SK-N-SH (cell line): ENCODE measurements around the gene RETSAT. TPM values are rescaled to one million over a fixed set of nuclear protein-coding genes. Genes with fewer than 3 reads are reported as not detected.

Source experiments
- CTCF ChIA-PET: fragments of 300-600, 350-600 bp; formaldehyde crosslinking; extraction: SDS; loops from one replicate; lab custom pipeline; 2021; lab: Yijun Ruan, JAX
- POLR2A ChIA-PET: fragments of 350-600 bp; sonication (Branson Sonifier 250); formaldehyde crosslinking; extraction: SDS; loops from one replicate; lab custom pipeline; 2020; ENCODE audit warnings: antibody characterized with exemption, inconsistent platforms; lab: Yijun Ruan, JAX
- DNase-seq: peaks from one replicate; pipeline ENCODE4 v3.0.0; 2012
- H2AFZ ChIP-seq: fragments of 200-600 bp; sonication (generic); 2 replicates; pipeline ENCODE4 v1.8.1; 2016; ENCODE audit warnings: antibody characterized with exemption, mild to moderate bottlenecking, low read depth
- H3F3A ChIP-seq: fragments of 200-600 bp; sonication (generic); replicated peaks from 2 replicates; pipeline ENCODE3; 2016; ENCODE audit warnings: antibody characterized with exemption, mild to moderate bottlenecking; ENCODE audit not compliant: insufficient read depth
- H3K27ac ChIP-seq, 2 experiments: fragments of 200-500 bp in 1 of 2; fragments of 200-600 bp in 1 of 2; sonication (Bioruptor generic) in 1 of 2; sonication (generic), shearing (Covaris generic) in 1 of 2; 2 replicates each; pipeline versions ENCODE4 v1.5.1 to v1.6.1; 2014 to 2016; ENCODE audit warnings: low read depth in 2 of 2, inconsistent platforms in 1 of 2, low read length in 1 of 2, mild to moderate bottlenecking in 1 of 2, mixed read lengths in 1 of 2
- H3K27me3 ChIP-seq: fragments of 200-600 bp; sonication (generic), shearing (Covaris generic); 2 replicates; pipeline ENCODE4 v1.6.1; 2016; ENCODE audit warnings: mixed run types; ENCODE audit not compliant: insufficient read depth
- H3K36me3 ChIP-seq, 2 experiments: fragments of 200-500 bp in 1 of 2; fragments of 200-600 bp in 1 of 2; sonication (Bioruptor generic) in 1 of 2; sonication (generic) in 1 of 2; replicated peaks in 1 of 2; 2 replicates each; pipeline versions ENCODE3 to v1.5.1; 2014 to 2016; ENCODE audit warnings: low read length in 1 of 2, mild to moderate bottlenecking in 1 of 2; ENCODE audit not compliant: insufficient read depth in 2 of 2, control insufficient read depth in 1 of 2
- H3K4me1 ChIP-seq, 2 experiments: fragments of 200-500 bp in 1 of 2; fragments of 200-600 bp in 1 of 2; sonication (Bioruptor generic) in 1 of 2; sonication (generic), shearing (Covaris generic) in 1 of 2; 2 replicates each; pipeline versions ENCODE4 v1.5.1 to v1.6.1; 2014 to 2016; ENCODE audit warnings: low read depth in 1 of 2, low read length in 1 of 2, mixed run types in 1 of 2; ENCODE audit not compliant: insufficient read depth in 2 of 2, control insufficient read depth in 1 of 2
- H3K4me2 ChIP-seq: fragments of 200-600 bp; sonication (generic), shearing (Covaris generic); 2 replicates; pipeline ENCODE4 v1.6.1; 2017; ENCODE audit warnings: mixed run types
- H3K4me3 ChIP-seq, 2 experiments: fragments of 200-500 bp in 1 of 2; fragments of 200-600 bp in 1 of 2; sonication (Bioruptor generic) in 1 of 2; sonication (generic), shearing (Covaris generic) in 1 of 2; 2 replicates each; pipeline versions ENCODE4 v1.5.1 to v1.8.1; 2014 to 2016; ENCODE audit warnings: low read depth in 2 of 2, inconsistent platforms in 1 of 2, low read length in 1 of 2, mild to moderate bottlenecking in 1 of 2, mixed read lengths in 1 of 2, moderate library complexity in 1 of 2
- H3K79me2 ChIP-seq: fragments of 200-600 bp; sonication (generic); 2 replicates; pipeline ENCODE4 v1.8.1; 2017; ENCODE audit warnings: mild to moderate bottlenecking; ENCODE audit not compliant: insufficient read depth
- H3K9ac ChIP-seq: fragments of 200-600 bp; sonication (generic); 2 replicates; pipeline ENCODE4 v1.6.1; 2017; ENCODE audit warnings: mixed run types
- H3K9me2 ChIP-seq: fragments of 200-600 bp; sonication (generic); 2 replicates; pipeline ENCODE4 v1.6.1; 2017; ENCODE audit warnings: mixed run types
- H3K9me3 ChIP-seq: fragments of 200-600 bp; sonication (generic); 2 replicates; pipeline ENCODE4 v1.6.1; 2017; ENCODE audit warnings: mixed run types, mild to moderate bottlenecking, moderate library complexity
- H4K20me1 ChIP-seq: fragments of 200-600 bp; sonication (generic); 2 replicates; pipeline ENCODE4 v1.6.1; 2017; ENCODE audit warnings: mild to moderate bottlenecking, mixed run types; ENCODE audit not compliant: insufficient read depth
- ELF1 ChIP-seq: IDR thresholded peaks from 2 replicates; pipeline ENCODE4 v1.4.0; 2012
- EP300 ChIP-seq, 2 experiments: IDR thresholded peaks; 2 replicates each; pipeline versions ENCODE4 v1.4.0 to v1.6.1; 2012; ENCODE audit warnings: borderline replicate concordance in 1 of 2, low read depth in 1 of 2, low read length in 1 of 2
- FOXJ3 ChIP-seq: sonication (generic); formaldehyde crosslinking; IDR thresholded peaks from 2 replicates; pipeline ENCODE4 v1.5.1; 2020; ENCODE audit warnings: mild to moderate bottlenecking, missing genetic modification reagents
- FOXM1 ChIP-seq: IDR thresholded peaks from 2 replicates; pipeline ENCODE4 v1.4.0; 2012; ENCODE audit warnings: low read depth, mild to moderate bottlenecking
- SIN3A ChIP-seq: IDR thresholded peaks from 2 replicates; pipeline ENCODE4 v1.6.1; 2012; ENCODE audit warnings: low read depth, mild to moderate bottlenecking, low read length, moderate library complexity, borderline replicate concordance
- TEAD4 ChIP-seq: IDR thresholded peaks from 2 replicates; pipeline ENCODE4 v1.4.0; 2012; ENCODE audit warnings: mild to moderate bottlenecking, borderline replicate concordance; ENCODE audit not compliant: insufficient read depth
- YY1 ChIP-seq: IDR thresholded peaks from 2 replicates; pipeline ENCODE4 v1.4.0; 2012; ENCODE audit warnings: low read depth, mild to moderate bottlenecking
- ZBTB33 ChIP-seq: IDR thresholded peaks from 2 replicates; pipeline ENCODE4 v1.4.0; 2012; ENCODE audit warnings: low read depth, borderline replicate concordance
- WGBS: methylation state at CpG from one replicate; pipeline ENCODE4 v1.1.6; 2017; ENCODE audit warnings: low lambda C conversion rate; 5-methylcytosine and 5-hydroxymethylcytosine counted together
- polyA plus RNA-seq, 3 experiments: library from polyadenylated mRNA; depleted of rRNA; stranded (reverse); fragments of >200 nt; gene quantifications; 2 replicates each; pipeline ENCODE4 v1.2.3, GENCODE V29; 2012
- TF ChIP-seq, protein P1 (sequence below): IDR thresholded peaks from 2 replicates; pipeline ENCODE4 v1.6.1; 2012; ENCODE audit warnings: mild to moderate bottlenecking, low read depth, low read length, moderate library complexity
- TF ChIP-seq, protein P2 (sequence below): fragments of 150-350 bp; IDR thresholded peaks from 2 replicates; pipeline ENCODE4 v1.6.1; 2016; ENCODE audit warnings: mild to moderate bottlenecking, low read depth, low read length

The RETSAT gene
- polyA plus RNA-seq, 1 of the 3 experiments (the other 2 are of a cell fraction): 28.0 TPM

DNA sequence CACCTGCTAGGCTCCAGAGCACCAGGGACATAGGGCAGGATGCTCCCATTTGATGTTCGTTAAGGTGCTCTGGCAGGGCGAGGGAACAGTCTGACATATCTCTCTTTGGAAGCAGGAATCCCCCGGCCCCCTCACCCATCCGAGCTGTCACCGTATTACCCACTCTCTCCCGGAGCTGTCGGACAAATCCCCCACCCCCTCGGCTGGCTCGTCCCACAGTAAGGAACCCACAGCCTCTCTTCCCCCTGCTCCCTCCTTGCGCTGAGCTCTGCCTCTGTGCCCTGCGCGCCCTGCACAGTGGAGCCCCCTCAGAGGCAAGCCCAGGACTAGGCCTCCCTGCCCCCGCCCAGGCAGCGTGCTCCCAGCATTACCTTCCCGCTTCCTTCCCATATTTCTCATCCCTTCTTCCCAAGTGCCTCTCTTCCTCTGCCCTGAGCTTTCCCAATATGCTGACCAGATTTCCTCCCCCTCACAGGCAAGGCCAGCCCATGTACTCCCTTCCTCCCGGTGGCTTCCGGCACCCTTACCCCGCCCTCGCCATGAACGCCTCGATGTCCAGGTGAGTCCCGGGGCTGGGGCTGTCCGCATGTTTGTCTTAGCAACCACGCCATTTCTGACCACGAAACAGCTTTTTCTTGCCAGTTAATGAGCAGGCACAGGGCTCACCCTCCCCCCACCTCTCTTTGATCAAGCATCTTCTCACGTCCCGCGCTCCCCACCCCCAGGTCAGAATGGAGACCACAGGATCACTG, 50.4 kb downstream of the RETSAT start:
- WGBS: 92% methylated on average over 28 of the region's 28 CpGs
- POLR2A ChIA-PET: no interaction called here
- no peak overlapping the region for H3K4me3 ChIP-seq
- no peak overlapping the region for H3K4me2 ChIP-seq
- peaks cover 14% of the 10 kb centered on the region for H3F3A ChIP-seq
- no peak overlapping the region for H3K27ac ChIP-seq
- DNase-seq: no peak
- no peak overlapping the region for H3K9ac ChIP-seq
- H3K79me2 ChIP-seq: no peaks in the 10 kb centered on the region
- peaks cover 6 to 9% of the 10 kb centered on the region in 2 experiments; a peak in 2 of 4 replicates for H3K4me1 ChIP-seq
- CTCF ChIA-PET: interaction anchor here (0.8 to 2.9 kb wide), 7 partner anchors 19 to 378 kb away, joined by 3 to 15 read pairs (median 5); no protein-coding TSS in a partner anchor
- H3K36me3 ChIP-seq: peaks cover 0 to 2% of the 10 kb centered on the region in 2 experiments
- no peaks in the 10 kb centered on the region for H3K9me3 ChIP-seq
- no peaks in the 10 kb centered on the region for H3K27me3 ChIP-seq
- H2AFZ ChIP-seq: no peak overlapping the region
- no peaks in the 10 kb centered on the region for H3K9me2 ChIP-seq
- TF ChIP-seq FOXM1: no peak
- TF ChIP-seq, protein P1, sequence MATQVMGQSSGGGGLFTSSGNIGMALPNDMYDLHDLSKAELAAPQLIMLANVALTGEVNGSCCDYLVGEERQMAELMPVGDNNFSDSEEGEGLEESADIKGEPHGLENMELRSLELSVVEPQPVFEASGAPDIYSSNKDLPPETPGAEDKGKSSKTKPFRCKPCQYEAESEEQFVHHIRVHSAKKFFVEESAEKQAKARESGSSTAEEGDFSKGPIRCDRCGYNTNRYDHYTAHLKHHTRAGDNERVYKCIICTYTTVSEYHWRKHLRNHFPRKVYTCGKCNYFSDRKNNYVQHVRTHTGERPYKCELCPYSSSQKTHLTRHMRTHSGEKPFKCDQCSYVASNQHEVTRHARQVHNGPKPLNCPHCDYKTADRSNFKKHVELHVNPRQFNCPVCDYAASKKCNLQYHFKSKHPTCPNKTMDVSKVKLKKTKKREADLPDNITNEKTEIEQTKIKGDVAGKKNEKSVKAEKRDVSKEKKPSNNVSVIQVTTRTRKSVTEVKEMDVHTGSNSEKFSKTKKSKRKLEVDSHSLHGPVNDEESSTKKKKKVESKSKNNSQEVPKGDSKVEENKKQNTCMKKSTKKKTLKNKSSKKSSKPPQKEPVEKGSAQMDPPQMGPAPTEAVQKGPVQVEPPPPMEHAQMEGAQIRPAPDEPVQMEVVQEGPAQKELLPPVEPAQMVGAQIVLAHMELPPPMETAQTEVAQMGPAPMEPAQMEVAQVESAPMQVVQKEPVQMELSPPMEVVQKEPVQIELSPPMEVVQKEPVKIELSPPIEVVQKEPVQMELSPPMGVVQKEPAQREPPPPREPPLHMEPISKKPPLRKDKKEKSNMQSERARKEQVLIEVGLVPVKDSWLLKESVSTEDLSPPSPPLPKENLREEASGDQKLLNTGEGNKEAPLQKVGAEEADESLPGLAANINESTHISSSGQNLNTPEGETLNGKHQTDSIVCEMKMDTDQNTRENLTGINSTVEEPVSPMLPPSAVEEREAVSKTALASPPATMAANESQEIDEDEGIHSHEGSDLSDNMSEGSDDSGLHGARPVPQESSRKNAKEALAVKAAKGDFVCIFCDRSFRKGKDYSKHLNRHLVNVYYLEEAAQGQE: no peak
- no peak for TF ChIP-seq FOXJ3 (CRISPR knock-in tag)
- no peak for TF ChIP-seq SIN3A
- TF ChIP-seq TEAD4: no peak
- no peak for TF ChIP-seq ZBTB33
- TF ChIP-seq ELF1: no peak
- TF ChIP-seq, protein P2, sequence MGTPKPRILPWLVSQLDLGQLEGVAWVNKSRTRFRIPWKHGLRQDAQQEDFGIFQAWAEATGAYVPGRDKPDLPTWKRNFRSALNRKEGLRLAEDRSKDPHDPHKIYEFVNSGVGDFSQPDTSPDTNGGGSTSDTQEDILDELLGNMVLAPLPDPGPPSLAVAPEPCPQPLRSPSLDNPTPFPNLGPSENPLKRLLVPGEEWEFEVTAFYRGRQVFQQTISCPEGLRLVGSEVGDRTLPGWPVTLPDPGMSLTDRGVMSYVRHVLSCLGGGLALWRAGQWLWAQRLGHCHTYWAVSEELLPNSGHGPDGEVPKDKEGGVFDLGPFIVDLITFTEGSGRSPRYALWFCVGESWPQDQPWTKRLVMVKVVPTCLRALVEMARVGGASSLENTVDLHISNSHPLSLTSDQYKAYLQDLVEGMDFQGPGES: no peak
- TF ChIP-seq YY1: no peak
- TF ChIP-seq EP300 (IDR thresholded peaks at IDR 0.05; ENCODE audit: borderline replicate concordance in 1 of 2, low read depth in 1 of 2, low read length in 1 of 2): no peak
- 0 out of 2 replicates have a peak, but pooled peaks cover 5% of the 10 kb centered on the region for H4K20me1 ChIP-seq
